Measurements from ENCODE around the gene PLD4.

- no peak for TF ChIP-seq FOXA1 (IDR thresholded peaks at IDR 0.05)
- no peak for TF ChIP-seq SUZ12 (IDR thresholded peaks at IDR 0.05)
- TF ChIP-seq HDGF (IDR thresholded peaks at IDR 0.05; ENCODE audit: borderline replicate concordance): no peak
- TF ChIP-seq FOXK2 (IDR thresholded peaks at IDR 0.05): no peak
- TF ChIP-seq BHLHE40 (IDR thresholded peaks at IDR 0.05; ENCODE audit: borderline replicate concordance): no peak
- no peak for TF ChIP-seq ARNT (IDR thresholded peaks at IDR 0.05)
- no peak for TF ChIP-seq SP1 (IDR thresholded peaks at IDR 0.05)
- TF ChIP-seq ZNF384 (IDR thresholded peaks at IDR 0.05): no peak
- TF ChIP-seq TARDBP (IDR thresholded peaks at IDR 0.05): no peak
- no peak for TF ChIP-seq CTBP1 (IDR thresholded peaks at IDR 0.05; ENCODE audit: borderline replicate concordance)
These were observed 31.7 kb downstream of the PLD4 start for GRCh38 chr14:104956290-104956890.
